Measurements from ENCODE around the gene FBXL15. TPM values are rescaled to one million over a fixed set of nuclear protein-coding genes. Genes with fewer than 3 reads are reported as not detected.

The FBXL15 gene
- polyA plus RNA-seq, 1 donor (not counting 4 experiments of a cell fraction or from before 2014, with no cell fraction given), result 3.1 TPM

GRCh38 chr10:102422545-102423129 lies 2.0 kb downstream of the FBXL15 start:
- Histone ChIP-seq H3K27me3 (ENCODE audit: control insufficient read depth, extremely low read depth, insufficient read depth, low read length) (peaks cover 16% of the 10 kb centered on the region), H3K4me2 (ENCODE audit: control insufficient read depth, extremely low read depth, insufficient read depth, low read depth, low read length) (peak overlapping the region; percentile 91), H3K9me1 (ENCODE audit: control insufficient read depth, extremely low read depth, insufficient read depth, low read length) (no peaks in the 10 kb centered on the region), H2AFZ (ENCODE audit: control insufficient read depth, low read length) (peak overlapping the region; percentile 4), H3K79me2 (ENCODE audit: control insufficient read depth, insufficient read depth, low read length) (peaks cover 3% of the 10 kb centered on the region), H3K9me3 (ENCODE audit: control insufficient read depth, low read depth, low read length) (no peaks in the 10 kb centered on the region), H3K27ac (ENCODE audit: control insufficient read depth, insufficient read depth, low read length) (peak overlapping the region; percentile 72), H3K9ac (ENCODE audit: control insufficient read depth, extremely low read depth, insufficient read depth, low read length) (peak overlapping the region; percentile 82), H4K20me1 (ENCODE audit: control insufficient read depth, extremely low read depth, insufficient read depth, low read length) (no peaks in the 10 kb centered on the region), H3K36me3 (ENCODE audit: control insufficient read depth in 2 of 2, extremely low read depth in 1 of 2, insufficient read depth in 2 of 2, low read length in 2 of 2) (peaks cover 8 to 17% of the 10 kb centered on the region in 2 experiments), H3K4me1 (ENCODE audit: control insufficient read depth, extremely low read depth, insufficient read depth, low read length) (peaks cover 29% of the 10 kb centered on the region), H3K4me3 (ENCODE audit: control insufficient read depth in 2 of 3, extremely low read depth in 1 of 3, insufficient read depth in 2 of 3, low read depth in 1 of 3, low read length in 3 of 3) (peak overlapping the region; percentile 65 to 83 (median 71))
- FAIRE-seq (peak; percentile 41), DNase-seq (ENCODE audit: low read depth, low spot score) (no peak)
- dilution Hi-C loops (cut with MboI; ENCODE audit: extremely low pct_ligation_motif_present, low sequenced_read_pairs), result no loop called here
- peak; percentile 80 to 97 (median 92) for TF ChIP-seq CTCF (optimal IDR thresholded peaks at IDR 0.05 in 1 of 3, IDR thresholded peaks at IDR 0.05 in 1 of 3, conservative IDR thresholded peaks at IDR 0.05 in 1 of 3; ENCODE audit: extremely low read depth in 1 of 3, insufficient read depth in 2 of 3, low read length in 3 of 3)
- no peak for TF ChIP-seq EZH2 (IDR thresholded peaks at IDR 0.05; ENCODE audit: low read length)

GRCh38 chr10:102423372-102423968 lies 2.8 kb downstream of the FBXL15 start:
- TF ChIP-seq CTCF (optimal IDR thresholded peaks at IDR 0.05 in 1 of 3, IDR thresholded peaks at IDR 0.05 in 1 of 3, conservative IDR thresholded peaks at IDR 0.05 in 1 of 3; ENCODE audit: extremely low read depth in 1 of 3, insufficient read depth in 2 of 3, low read length in 3 of 3) (no peak), EZH2 (IDR thresholded peaks at IDR 0.05; ENCODE audit: low read length) (no peak)
- DNase-seq (ENCODE audit: low read depth, low spot score) (no peak), FAIRE-seq (no peak)
- dilution Hi-C loops (cut with MboI; ENCODE audit: extremely low pct_ligation_motif_present, low sequenced_read_pairs), result no loop called here
- peaks cover 3% of the 10 kb centered on the region for H3K79me2 ChIP-seq (ENCODE audit: control insufficient read depth, insufficient read depth, low read length)
- H2AFZ ChIP-seq (ENCODE audit: control insufficient read depth, low read length), result no peak overlapping the region
- H3K27ac ChIP-seq (ENCODE audit: control insufficient read depth, insufficient read depth, low read length), result no peak overlapping the region
- no peaks in the 10 kb centered on the region for H4K20me1 ChIP-seq (ENCODE audit: control insufficient read depth, extremely low read depth, insufficient read depth, low read length)
- H3K9me1 ChIP-seq (ENCODE audit: control insufficient read depth, extremely low read depth, insufficient read depth, low read length), result no peaks in the 10 kb centered on the region
- H3K27me3 ChIP-seq (ENCODE audit: control insufficient read depth, extremely low read depth, insufficient read depth, low read length), result peaks cover 8% of the 10 kb centered on the region
- no peak overlapping the region for H3K4me3 ChIP-seq (ENCODE audit: control insufficient read depth in 2 of 3, extremely low read depth in 1 of 3, insufficient read depth in 2 of 3, low read depth in 1 of 3, low read length in 3 of 3)
- no peak overlapping the region for H3K9ac ChIP-seq (ENCODE audit: control insufficient read depth, extremely low read depth, insufficient read depth, low read length)
- H3K4me2 ChIP-seq (ENCODE audit: control insufficient read depth, extremely low read depth, insufficient read depth, low read depth, low read length), result no peak overlapping the region
- no peaks in the 10 kb centered on the region for H3K9me3 ChIP-seq (ENCODE audit: control insufficient read depth, low read depth, low read length)
- H3K4me1 ChIP-seq (ENCODE audit: control insufficient read depth, extremely low read depth, insufficient read depth, low read length), result peaks cover 29% of the 10 kb centered on the region
- H3K36me3 ChIP-seq (ENCODE audit: control insufficient read depth in 2 of 2, extremely low read depth in 1 of 2, insufficient read depth in 2 of 2, low read length in 2 of 2), result peaks cover 8 to 17% of the 10 kb centered on the region in 2 experiments

Data from keratinocyte (primary cell).